ENCODE data around the gene TMPRSS6.

DNA sequence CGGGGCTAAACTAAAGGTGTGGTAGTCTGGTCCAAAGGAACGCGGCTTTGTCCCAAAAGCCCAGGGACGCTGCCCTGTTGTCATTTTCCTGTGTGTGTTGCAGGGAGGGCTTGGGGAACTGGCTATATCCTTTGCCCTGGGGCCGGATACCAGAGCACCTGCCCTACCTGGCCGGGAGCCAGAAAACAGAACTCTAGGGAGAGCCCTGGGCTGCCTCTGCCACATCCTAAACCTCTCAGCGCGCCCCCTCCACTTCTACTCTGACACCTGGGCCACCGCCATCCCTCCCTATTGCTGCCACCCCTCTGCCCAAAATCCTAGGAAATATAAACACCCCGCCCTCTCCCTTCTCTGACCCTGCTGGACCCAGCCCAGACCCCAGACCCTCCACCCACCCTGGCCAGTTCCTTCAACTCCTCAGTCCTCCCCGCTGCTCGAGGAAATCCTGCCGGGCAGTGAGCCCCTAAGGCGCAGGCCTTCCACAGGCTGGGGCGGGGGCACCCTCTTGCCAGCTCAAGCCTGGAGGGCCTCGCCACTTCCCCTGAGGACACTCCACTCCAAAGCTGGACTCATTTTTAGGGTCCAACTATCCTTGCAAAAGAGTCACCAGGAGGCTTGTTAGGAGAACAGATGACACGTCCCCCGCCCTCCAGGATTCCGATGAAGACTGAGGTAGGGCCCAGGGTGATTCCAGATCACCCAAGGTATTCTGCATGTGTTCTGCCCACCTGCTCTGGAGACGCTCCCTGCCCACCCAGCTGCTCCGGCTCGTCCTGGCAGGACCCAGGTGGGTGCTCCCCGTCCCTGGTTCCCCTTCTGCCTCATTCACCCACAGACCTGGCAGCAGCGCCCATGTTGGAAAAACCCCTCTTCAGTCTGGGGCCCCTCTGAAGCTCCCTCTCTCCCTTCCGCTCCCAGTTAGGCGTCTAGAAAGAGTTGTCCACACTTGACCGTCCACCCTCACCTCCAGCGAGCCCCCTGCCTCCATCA, 45.8 kb downstream of the TMPRSS6 start:
- no peak for TF ChIP-seq POLR2A (IDR thresholded peaks at IDR 0.05)
- TF ChIP-seq, protein P1, sequence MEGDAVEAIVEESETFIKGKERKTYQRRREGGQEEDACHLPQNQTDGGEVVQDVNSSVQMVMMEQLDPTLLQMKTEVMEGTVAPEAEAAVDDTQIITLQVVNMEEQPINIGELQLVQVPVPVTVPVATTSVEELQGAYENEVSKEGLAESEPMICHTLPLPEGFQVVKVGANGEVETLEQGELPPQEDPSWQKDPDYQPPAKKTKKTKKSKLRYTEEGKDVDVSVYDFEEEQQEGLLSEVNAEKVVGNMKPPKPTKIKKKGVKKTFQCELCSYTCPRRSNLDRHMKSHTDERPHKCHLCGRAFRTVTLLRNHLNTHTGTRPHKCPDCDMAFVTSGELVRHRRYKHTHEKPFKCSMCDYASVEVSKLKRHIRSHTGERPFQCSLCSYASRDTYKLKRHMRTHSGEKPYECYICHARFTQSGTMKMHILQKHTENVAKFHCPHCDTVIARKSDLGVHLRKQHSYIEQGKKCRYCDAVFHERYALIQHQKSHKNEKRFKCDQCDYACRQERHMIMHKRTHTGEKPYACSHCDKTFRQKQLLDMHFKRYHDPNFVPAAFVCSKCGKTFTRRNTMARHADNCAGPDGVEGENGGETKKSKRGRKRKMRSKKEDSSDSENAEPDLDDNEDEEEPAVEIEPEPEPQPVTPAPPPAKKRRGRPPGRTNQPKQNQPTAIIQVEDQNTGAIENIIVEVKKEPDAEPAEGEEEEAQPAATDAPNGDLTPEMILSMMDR (IDR thresholded peaks at IDR 0.05): no peak

All from right lobe of liver (tissue), 4 donors.